ENCODE data around the gene CIB2.

DNA sequence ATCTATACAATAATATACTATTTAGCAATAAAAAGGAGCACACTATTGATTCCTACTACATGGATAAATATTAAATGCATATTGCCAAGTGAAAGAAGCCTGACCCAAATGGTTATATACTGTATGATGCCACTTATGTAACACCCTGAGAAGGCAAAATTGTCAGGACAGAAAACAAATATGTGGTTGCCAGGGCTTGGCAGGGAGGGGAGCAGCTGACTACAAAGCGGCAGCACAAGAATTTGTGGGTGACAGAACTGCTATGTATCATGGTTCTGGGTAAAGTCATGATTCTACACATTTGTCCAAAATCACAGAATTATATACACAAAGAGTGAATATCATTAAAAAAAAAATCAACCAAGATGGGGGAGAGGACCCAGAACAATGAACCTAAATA lies 76.3 kb downstream of the CIB2 start:
- no peak for TF ChIP-seq ZNF510 (tag by site-specific recombination; IDR thresholded peaks at IDR 0.05; ENCODE audit: insufficient replicate concordance)
- TF ChIP-seq, protein P1, sequence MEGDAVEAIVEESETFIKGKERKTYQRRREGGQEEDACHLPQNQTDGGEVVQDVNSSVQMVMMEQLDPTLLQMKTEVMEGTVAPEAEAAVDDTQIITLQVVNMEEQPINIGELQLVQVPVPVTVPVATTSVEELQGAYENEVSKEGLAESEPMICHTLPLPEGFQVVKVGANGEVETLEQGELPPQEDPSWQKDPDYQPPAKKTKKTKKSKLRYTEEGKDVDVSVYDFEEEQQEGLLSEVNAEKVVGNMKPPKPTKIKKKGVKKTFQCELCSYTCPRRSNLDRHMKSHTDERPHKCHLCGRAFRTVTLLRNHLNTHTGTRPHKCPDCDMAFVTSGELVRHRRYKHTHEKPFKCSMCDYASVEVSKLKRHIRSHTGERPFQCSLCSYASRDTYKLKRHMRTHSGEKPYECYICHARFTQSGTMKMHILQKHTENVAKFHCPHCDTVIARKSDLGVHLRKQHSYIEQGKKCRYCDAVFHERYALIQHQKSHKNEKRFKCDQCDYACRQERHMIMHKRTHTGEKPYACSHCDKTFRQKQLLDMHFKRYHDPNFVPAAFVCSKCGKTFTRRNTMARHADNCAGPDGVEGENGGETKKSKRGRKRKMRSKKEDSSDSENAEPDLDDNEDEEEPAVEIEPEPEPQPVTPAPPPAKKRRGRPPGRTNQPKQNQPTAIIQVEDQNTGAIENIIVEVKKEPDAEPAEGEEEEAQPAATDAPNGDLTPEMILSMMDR (tag by site-specific recombination; IDR thresholded peaks at IDR 0.05): no peak
- TF ChIP-seq, protein P2, sequence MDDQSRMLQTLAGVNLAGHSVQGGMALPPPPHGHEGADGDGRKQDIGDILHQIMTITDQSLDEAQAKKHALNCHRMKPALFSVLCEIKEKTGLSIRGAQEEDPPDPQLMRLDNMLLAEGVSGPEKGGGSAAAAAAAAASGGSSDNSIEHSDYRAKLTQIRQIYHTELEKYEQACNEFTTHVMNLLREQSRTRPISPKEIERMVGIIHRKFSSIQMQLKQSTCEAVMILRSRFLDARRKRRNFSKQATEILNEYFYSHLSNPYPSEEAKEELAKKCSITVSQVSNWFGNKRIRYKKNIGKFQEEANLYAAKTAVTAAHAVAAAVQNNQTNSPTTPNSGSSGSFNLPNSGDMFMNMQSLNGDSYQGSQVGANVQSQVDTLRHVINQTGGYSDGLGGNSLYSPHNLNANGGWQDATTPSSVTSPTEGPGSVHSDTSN (CRISPR knock-in tag; IDR thresholded peaks at IDR 0.05): no peak
- TF ChIP-seq, protein P3, sequence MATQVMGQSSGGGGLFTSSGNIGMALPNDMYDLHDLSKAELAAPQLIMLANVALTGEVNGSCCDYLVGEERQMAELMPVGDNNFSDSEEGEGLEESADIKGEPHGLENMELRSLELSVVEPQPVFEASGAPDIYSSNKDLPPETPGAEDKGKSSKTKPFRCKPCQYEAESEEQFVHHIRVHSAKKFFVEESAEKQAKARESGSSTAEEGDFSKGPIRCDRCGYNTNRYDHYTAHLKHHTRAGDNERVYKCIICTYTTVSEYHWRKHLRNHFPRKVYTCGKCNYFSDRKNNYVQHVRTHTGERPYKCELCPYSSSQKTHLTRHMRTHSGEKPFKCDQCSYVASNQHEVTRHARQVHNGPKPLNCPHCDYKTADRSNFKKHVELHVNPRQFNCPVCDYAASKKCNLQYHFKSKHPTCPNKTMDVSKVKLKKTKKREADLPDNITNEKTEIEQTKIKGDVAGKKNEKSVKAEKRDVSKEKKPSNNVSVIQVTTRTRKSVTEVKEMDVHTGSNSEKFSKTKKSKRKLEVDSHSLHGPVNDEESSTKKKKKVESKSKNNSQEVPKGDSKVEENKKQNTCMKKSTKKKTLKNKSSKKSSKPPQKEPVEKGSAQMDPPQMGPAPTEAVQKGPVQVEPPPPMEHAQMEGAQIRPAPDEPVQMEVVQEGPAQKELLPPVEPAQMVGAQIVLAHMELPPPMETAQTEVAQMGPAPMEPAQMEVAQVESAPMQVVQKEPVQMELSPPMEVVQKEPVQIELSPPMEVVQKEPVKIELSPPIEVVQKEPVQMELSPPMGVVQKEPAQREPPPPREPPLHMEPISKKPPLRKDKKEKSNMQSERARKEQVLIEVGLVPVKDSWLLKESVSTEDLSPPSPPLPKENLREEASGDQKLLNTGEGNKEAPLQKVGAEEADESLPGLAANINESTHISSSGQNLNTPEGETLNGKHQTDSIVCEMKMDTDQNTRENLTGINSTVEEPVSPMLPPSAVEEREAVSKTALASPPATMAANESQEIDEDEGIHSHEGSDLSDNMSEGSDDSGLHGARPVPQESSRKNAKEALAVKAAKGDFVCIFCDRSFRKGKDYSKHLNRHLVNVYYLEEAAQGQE (tag by site-specific recombination; IDR thresholded peaks at IDR 0.05): no peak
